ENCODE results near the gene RFK. TPM values are rescaled to one million over a fixed set of nuclear protein-coding genes. Genes with fewer than 3 reads are reported as not detected.
"Not testable (repeated sequence)": the region's sequence is repeated elsewhere in the genome, so short reads cannot be mapped to it uniquely, and the experiment has no call there.

The RFK gene
- total and polyA plus RNA-seq, 8 donors, result 3.8 to 57.7 (median 28.1) TPM

DNA sequence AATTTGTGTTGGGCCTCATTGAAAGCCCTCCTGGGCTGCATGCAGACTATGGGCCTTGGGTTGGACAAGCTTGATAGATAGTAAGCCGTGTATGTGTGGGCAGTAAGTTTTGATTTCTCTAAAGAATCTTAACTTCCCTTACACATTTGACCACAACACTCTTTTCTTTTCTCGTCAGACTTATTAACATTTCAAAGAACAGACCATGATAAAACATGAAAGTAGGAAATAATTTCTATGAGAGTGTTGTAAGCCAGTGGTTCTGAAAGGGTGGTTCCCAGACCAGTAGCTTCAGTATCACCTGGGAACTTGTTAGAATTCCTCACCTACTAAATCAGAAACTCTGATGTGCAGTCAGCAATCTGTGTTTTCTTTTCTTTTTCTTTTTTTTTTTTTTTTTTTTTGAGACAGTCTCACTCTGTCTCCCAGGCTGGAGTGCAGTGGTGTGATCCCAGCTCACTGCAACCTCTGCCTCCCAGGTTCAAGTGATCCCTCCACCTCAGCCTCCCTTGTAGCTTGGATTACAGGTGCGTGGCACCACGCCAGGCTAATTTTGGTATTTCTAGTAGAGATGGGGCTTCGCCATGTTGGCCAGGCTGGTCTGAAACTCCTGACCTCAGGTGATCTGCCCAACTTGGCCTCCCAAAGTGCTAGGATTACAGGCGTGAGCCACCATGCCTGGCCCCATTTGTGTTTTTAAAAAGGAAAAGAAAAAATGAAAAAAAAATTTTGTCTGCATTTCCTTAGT is 44.8 kb upstream of the RFK start:
- H3K36me3 ChIP-seq, result no peaks in the 10 kb centered on the region
- H3K27me3 ChIP-seq, result no peaks in the 10 kb centered on the region
- no peak overlapping the region for H3K27ac ChIP-seq
- no peaks in the 10 kb centered on the region for H3K9me3 ChIP-seq
- no peak overlapping the region for H3K4me3 ChIP-seq
- 78 to 91% (median 86%) methylated on average over 6 of the region's 6 CpGs for WGBS, 5 donors
- DNase-seq, result no peak
- H3K4me1 ChIP-seq, result peaks cover 0 to 2% (median 0%) of the 10 kb centered on the region in 4 donors
- no peak for TF ChIP-seq CTCF (IDR thresholded peaks at IDR 0.05)
- no peak for TF ChIP-seq EP300 (IDR thresholded peaks at IDR 0.05)
- TF ChIP-seq POLR2AphosphoS5 (IDR thresholded peaks at IDR 0.05), result no peak
- TF ChIP-seq POLR2A (IDR thresholded peaks at IDR 0.05), result no peak
- intact Hi-C loops (cut with DNase I; ENCODE audit: low total_unique reads), result no loop called here

- H3K9me3 ChIP-seq; H3K4me3 ChIP-seq; H3K4me1 ChIP-seq; intact Hi-C loops (cut with DNase I; ENCODE audit: low total_unique reads); H3K27ac ChIP-seq; H3K36me3 ChIP-seq; DNase-seq; H3K27me3 ChIP-seq: not testable (repeated sequence)
- WGBS, 5 donors, result 82 to 91% (median 89%) methylated on average over 9 of the region's 9 CpGs
Observed at GRCh38 chr9:76437017-76437699, 42.9 kb upstream of the RFK start.

- H3K4me1 ChIP-seq; H3K9me3 ChIP-seq; H3K27ac ChIP-seq; H3K27me3 ChIP-seq; DNase-seq; H3K36me3 ChIP-seq; H3K4me3 ChIP-seq; intact Hi-C loops (cut with DNase I; ENCODE audit: low total_unique reads): not testable (repeated sequence)
- WGBS, 5 donors, result 81 to 88% (median 84%) methylated on average over 6 of the region's 6 CpGs
Observed at GRCh38 chr9:76434897-76435296, 40.7 kb upstream of the RFK start.

DNA sequence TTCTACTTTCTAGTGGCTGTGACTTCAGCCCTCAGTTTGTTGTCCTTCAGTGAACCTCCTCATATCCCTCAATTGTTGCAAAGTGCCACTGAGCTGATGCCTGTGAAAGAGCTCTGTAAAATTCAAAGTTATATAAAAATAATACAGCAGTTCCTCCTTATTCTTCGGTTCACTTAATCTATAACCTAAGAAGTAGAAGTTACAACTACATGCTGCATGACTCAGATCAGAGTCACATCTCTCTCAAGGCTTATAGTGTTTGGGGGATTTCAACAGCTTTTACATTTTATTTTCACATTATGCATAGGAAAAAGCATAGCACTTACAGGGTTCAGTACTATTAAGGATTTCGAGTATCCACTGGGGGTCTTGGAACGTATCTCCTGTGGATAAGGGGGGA is 39.6 kb upstream of the RFK start:
- TF ChIP-seq EP300 (IDR thresholded peaks at IDR 0.05) (no peak), CTCF (IDR thresholded peaks at IDR 0.05) (no peak), POLR2AphosphoS5 (IDR thresholded peaks at IDR 0.05) (no peak), POLR2A (IDR thresholded peaks at IDR 0.05) (no peak)
- WGBS, 5 donors, result 75 to 87% (median 82%) methylated on average over 3 of the region's 3 CpGs
- intact Hi-C loops (cut with DNase I; ENCODE audit: low total_unique reads), result no loop called here

GRCh38 chr9:76433406-76433805 is 39.2 kb upstream of the RFK start:
- intact Hi-C loops (cut with DNase I; ENCODE audit: low total_unique reads), result no loop called here
- Histone ChIP-seq H3K4me1 (no peaks in the 10 kb centered on the region), H3K9me3 (no peaks in the 10 kb centered on the region), H3K27me3 (no peaks in the 10 kb centered on the region), H3K36me3 (no peaks in the 10 kb centered on the region), H3K27ac (no peak overlapping the region), H3K4me3 (no peak overlapping the region)
- TF ChIP-seq POLR2A (IDR thresholded peaks at IDR 0.05), result no peak
- no peak for TF ChIP-seq POLR2AphosphoS5 (IDR thresholded peaks at IDR 0.05)
- no peak for TF ChIP-seq CTCF (IDR thresholded peaks at IDR 0.05)
- TF ChIP-seq EP300 (IDR thresholded peaks at IDR 0.05), result no peak
- 79 to 100% (median 95%) methylated on average over 1 to 5 of the region's 5 CpGs for WGBS, 5 donors
- DNase-seq, result no peak

More for the DNA sequence above, 39.6 kb upstream of the RFK start:
- no peak overlapping the region for H3K4me3 ChIP-seq
- no peaks in the 10 kb centered on the region for H3K27me3 ChIP-seq
- no peaks in the 10 kb centered on the region for H3K36me3 ChIP-seq
- H3K27ac ChIP-seq, result no peak overlapping the region
- no peak for DNase-seq
- no peaks in the 10 kb centered on the region for H3K9me3 ChIP-seq
- no peaks in the 10 kb centered on the region for H3K4me1 ChIP-seq

Data from stomach (tissue), 9 donors.